ENCODE results near the gene PCAT6.
A peak's percentile ranks its signal among the peaks of the same experiment; 100 is the strongest.

Gene PCAT6

DNA sequence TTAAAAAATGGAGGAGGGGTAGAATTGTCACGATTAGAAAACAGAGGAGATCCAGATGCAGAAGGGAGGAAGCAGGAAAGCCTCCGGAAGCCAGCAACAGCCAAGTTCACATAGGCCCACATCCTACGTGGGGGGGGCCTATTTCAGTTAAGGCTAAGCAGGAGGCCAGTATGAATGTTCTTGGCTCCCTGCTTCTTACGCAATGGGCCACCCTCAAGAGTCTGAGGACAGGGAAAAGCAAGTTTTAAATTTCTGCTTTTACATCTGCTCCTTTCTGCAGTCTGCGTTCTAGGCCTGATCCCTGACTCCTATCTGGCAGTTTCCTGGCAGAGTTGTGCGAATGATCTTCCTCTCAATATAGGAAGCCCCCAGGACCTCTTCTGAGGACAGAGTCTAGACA lies 47.6 kb downstream of the PCAT6 start:
- DNase-seq (ENCODE audit: low read depth), result no peak
- no peak overlapping the region for H3K4me3 ChIP-seq (ENCODE audit: low read depth, low read length)
- TF ChIP-seq CTCF (IDR thresholded peaks at IDR 0.05; ENCODE audit: low read depth, low read length, missing control alignments), result no peak

DNA sequence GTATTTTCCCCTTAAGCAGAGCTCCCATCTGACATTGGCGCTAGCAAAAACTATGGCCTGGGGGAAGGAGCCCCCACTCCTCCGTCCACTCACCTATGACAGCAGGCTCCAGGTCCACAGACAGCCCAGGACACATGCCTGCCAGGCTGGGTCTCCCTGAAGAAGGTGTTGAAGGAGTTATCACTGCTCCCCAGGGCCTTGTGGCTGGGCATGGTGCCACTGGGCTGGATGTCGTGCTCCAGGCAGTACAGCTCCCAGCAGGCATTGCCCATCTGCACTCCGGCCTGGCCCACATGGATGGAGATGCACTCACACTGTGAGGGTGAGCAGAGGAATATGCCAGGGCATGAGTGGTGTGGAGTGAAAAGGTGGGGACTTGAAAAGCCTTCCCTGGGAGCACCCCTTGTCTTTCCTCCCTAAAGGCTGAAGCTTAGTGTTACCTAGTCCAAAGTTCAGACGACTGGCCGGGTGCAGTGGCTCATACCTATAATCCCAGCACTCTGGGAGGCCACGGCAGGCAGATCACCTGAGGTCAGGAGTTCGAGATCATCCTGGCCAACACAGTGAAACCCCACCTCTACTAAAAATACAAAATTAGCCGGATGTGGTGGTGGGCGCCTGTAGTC lies 48.1 kb downstream of the PCAT6 start:
- TF ChIP-seq CTCF (IDR thresholded peaks at IDR 0.05; ENCODE audit: low read depth, low read length, missing control alignments), result no peak
- DNase-seq (ENCODE audit: low read depth), result no peak
- H3K4me3 ChIP-seq (ENCODE audit: low read depth, low read length), result no peak overlapping the region

DNA sequence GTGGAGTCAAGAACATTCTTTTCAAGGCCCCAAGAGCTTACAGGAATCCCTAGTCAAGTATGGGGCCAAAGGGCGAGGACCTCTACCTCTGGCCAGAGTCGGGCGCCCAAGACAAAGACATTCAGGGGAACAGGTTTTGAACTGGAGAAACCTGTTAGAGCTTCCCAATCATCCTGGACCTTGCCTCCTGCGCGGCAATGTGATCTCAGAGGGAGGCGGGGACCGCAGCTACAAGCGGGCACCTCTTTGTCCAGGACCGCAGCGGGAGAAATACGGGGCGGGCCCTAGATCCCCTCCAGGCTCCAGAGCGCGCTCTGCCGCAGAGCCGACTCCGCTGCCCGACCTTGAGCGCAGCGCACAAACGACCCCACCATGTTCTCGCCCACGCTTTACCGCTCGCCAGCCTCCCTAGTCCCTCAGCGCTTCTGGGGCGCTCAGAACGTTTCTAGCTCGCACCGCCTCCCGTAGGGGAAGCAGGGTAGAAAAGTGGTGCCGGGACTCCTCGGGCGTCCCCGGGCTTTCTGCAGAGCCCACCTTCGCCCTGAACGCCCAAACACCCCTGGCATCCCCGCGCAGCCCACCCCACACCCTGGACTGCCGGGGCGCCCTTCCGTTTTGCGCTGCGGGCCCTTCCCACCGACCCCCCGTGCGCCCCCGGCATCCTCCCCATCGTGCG lies 50.1 kb downstream of the PCAT6 start:
- TF ChIP-seq CTCF (IDR thresholded peaks at IDR 0.05; ENCODE audit: low read depth, low read length, missing control alignments), result no peak
- DNase-seq (ENCODE audit: low read depth), result no peak
- peak overlapping the region; percentile 55 for H3K4me3 ChIP-seq (ENCODE audit: low read depth, low read length)

Data from GM12864 (cell line).